ENCODE data around the gene ACTR8. TPM values are rescaled to one million over a fixed set of nuclear protein-coding genes. Genes with fewer than 3 reads are reported as not detected.

ACTR8 gene
- total and polyA plus RNA-seq, 2 of the 4 experiments (the other 2 are of a cell fraction): 20.3 to 31.4 TPM

GRCh38 chr3:53836084-53836872 lies 45.7 kb downstream of the ACTR8 start:
- dilution Hi-C loops (cut with HindIII; ENCODE audit: low sequenced_read_pairs, unreplicated experiment) (no loop called here), in situ Hi-C loops (cut with MboI; ENCODE audit: low sequenced_read_pairs) (no loop called here), intact Hi-C loops (cut with micrococcal nuclease) (no loop called here)
- H3K27ac ChIP-seq (ENCODE audit: insufficient read depth, low read length): no peak overlapping the region
- no peak overlapping the region for H3K4ac ChIP-seq (ENCODE audit: low read depth, low read length)
- H3K9me3 ChIP-seq (ENCODE audit: control insufficient read depth, insufficient read depth, low read length): no peaks in the 10 kb centered on the region
- TF ChIP-seq MXI1 (IDR thresholded peaks at IDR 0.05; ENCODE audit: borderline replicate concordance, low read depth, low read length): no peak
- TF ChIP-seq FOS (IDR thresholded peaks at IDR 0.05; ENCODE audit: low read depth, low read length): no peak
- TF ChIP-seq USF2 (IDR thresholded peaks at IDR 0.05; ENCODE audit: low read depth, low read length): no peak
- TF ChIP-seq SMC3 (IDR thresholded peaks at IDR 0.05; ENCODE audit: low read depth, low read length): no peak
- no peak for TF ChIP-seq MAZ (IDR thresholded peaks at IDR 0.05; ENCODE audit: borderline replicate concordance, low read depth, low read length)
- no peak for TF ChIP-seq NFE2L2 (IDR thresholded peaks at IDR 0.05; ENCODE audit: low read depth, low read length)
- no peak for TF ChIP-seq RFX5 (IDR thresholded peaks at IDR 0.05; ENCODE audit: low read depth, low read length)
- no peak for TF ChIP-seq BHLHE40 (IDR thresholded peaks at IDR 0.05; ENCODE audit: low read depth, low read length)
- TF ChIP-seq POLR2A (IDR thresholded peaks at IDR 0.05; ENCODE audit: low read depth, low read length): no peak
- TF ChIP-seq CHD1 (IDR thresholded peaks at IDR 0.05; ENCODE audit: low read depth, low read length): no peak
- TF ChIP-seq ELK1 (IDR thresholded peaks at IDR 0.05; ENCODE audit: borderline replicate concordance, low read depth, low read length): no peak
- TF ChIP-seq MAFK (IDR thresholded peaks at IDR 0.05; ENCODE audit: low read depth, low read length): no peak
- no peak for TF ChIP-seq RAD21 (IDR thresholded peaks at IDR 0.05; ENCODE audit: low read length)
- no peak for TF ChIP-seq CEBPB (IDR thresholded peaks at IDR 0.05; ENCODE audit: low read depth, low read length)
- no peak overlapping the region for H3K56ac ChIP-seq (ENCODE audit: extremely low read depth, insufficient read depth, low read length)
- H3K18ac ChIP-seq (ENCODE audit: low read depth, low read length): no peak overlapping the region
- 71% methylated on average over 7 of the region's 9 CpGs; no CpG with 5 or more reads in 1 of the 2 experiments for WGBS, 2 experiments (ENCODE audit: extremely low coverage in 2 of 2, insufficient read length in 1 of 2)
- H3K9me1 ChIP-seq (ENCODE audit: insufficient read depth, low read length): no peaks in the 10 kb centered on the region
- H2BK15ac ChIP-seq (ENCODE audit: low read depth, low read length): no peak overlapping the region
- H4K91ac ChIP-seq (ENCODE audit: insufficient read depth, low read depth, low read length): no peak overlapping the region
- no peaks in the 10 kb centered on the region for H3K4me1 ChIP-seq (ENCODE audit: control insufficient read depth, insufficient read depth, low read length)
- H3K23ac ChIP-seq (ENCODE audit: low read depth, low read length): no peak overlapping the region
- no peaks in the 10 kb centered on the region for H4K20me1 ChIP-seq (ENCODE audit: insufficient read depth, low read length)
- no peak overlapping the region for H2AK9ac ChIP-seq (replicated peaks; ENCODE audit: low read depth, low read length, poor library complexity)
- no peak overlapping the region for H2BK5ac ChIP-seq (ENCODE audit: low read depth, low read length, poor library complexity, severe bottlenecking)
- H3K4me3 ChIP-seq (ENCODE audit: insufficient read depth, low read depth, low read length): no peak overlapping the region
- H2BK20ac ChIP-seq (ENCODE audit: low read depth, low read length): no peak overlapping the region
- H3K4me2 ChIP-seq (ENCODE audit: low read depth, low read length): no peak overlapping the region
- H3K9ac ChIP-seq (ENCODE audit: low read depth, low read length): no peak overlapping the region
- H2AFZ ChIP-seq (replicated peaks; ENCODE audit: low read length, poor library complexity): peak overlapping the region; percentile 61
- H3K14ac ChIP-seq (replicated peaks; ENCODE audit: low read depth, low read length): no peak overlapping the region
- ATAC-seq (ENCODE audit: low read depth) (no peak), DNase-seq (no peak)
- POLR2A ChIA-PET (ENCODE audit: unreplicated experiment): no interaction called here
- no TSS peak for BruUV-seq (replicated peaks)
- H4K8ac ChIP-seq (ENCODE audit: low read depth in 2 of 2, low read length in 2 of 2): no peak overlapping the region
- H3K79me1 ChIP-seq (ENCODE audit: low read depth in 1 of 2, low read length in 2 of 2): no peaks in the 10 kb centered on the region
- H3K36me3 ChIP-seq (ENCODE audit: control insufficient read depth, insufficient read depth, low read length): no peaks in the 10 kb centered on the region
- H4K5ac ChIP-seq (ENCODE audit: low read depth, low read length): no peak overlapping the region
- H2BK120ac ChIP-seq (ENCODE audit: low read depth, low read length): no peak overlapping the region
- CTCF ChIA-PET: no interaction called here
- no peak overlapping the region for H2AK5ac ChIP-seq (ENCODE audit: low read depth, low read length)
- H3K27me3 ChIP-seq (ENCODE audit: control insufficient read depth, insufficient read depth, low read length): no peaks in the 10 kb centered on the region; the same call in 1 of the 2 replicates
